Measurements from ENCODE around the gene CNTNAP3B. TPM values are rescaled to one million over a fixed set of nuclear protein-coding genes. Genes with fewer than 3 reads are reported as not detected.
"Not testable (repeated sequence)": the region's sequence is repeated elsewhere in the genome, so short reads cannot be mapped to it uniquely, and the experiment has no call there.

CNTNAP3B gene
- total RNA-seq, 1 experiment from 2014 or later, result 4.7 TPM

DNA sequence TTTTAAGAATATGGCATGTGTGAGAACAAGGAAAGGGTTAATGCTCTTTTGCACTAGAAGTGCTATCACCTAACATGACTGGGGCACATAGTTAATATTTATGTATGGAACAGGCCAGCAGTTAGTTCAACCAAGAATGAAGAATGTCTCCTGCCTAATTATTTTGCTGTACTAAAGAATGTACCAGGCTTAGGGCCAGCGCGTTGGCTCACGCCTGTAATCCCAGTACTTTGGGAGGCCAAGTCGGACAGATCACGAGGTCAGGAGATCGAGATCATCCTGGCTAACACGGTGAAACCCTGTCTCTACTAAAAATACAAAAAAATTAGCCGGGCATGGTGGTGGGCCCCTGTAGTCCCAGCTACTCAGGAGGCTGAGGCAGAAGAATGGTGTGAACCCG, 114.9 kb downstream of the CNTNAP3B start:
- not testable (repeated sequence) for H3K18ac ChIP-seq (ENCODE audit: insufficient read length, low read depth, low read length); H3K14ac ChIP-seq (ENCODE audit: insufficient read depth, low read length); H3K36me3 Mint-ChIP-seq (ENCODE audit: insufficient read depth in 1 of 3, low read depth in 3 of 3); H3K4me3 Mint-ChIP-seq; H3K79me1 ChIP-seq (ENCODE audit: insufficient read depth, low read depth, low read length, poor library complexity, severe bottlenecking); H3T11ph ChIP-seq (ENCODE audit: low read length); H2BK15ac ChIP-seq (ENCODE audit: low read depth, low read length); H3K4me2 ChIP-seq (ENCODE audit: insufficient read depth, insufficient read length, low read length); H3K27ac Mint-ChIP-seq; H3K27me3 Mint-ChIP-seq (ENCODE audit: low read depth); H3K4me1 Mint-ChIP-seq; H2BK120ac ChIP-seq (ENCODE audit: low read depth, low read length, poor library complexity, severe bottlenecking); H3K27ac ChIP-seq (ENCODE audit: insufficient read length, low read depth, low read length); H3K9me3 Mint-ChIP-seq; H3K27me3 ChIP-seq (ENCODE audit: insufficient read depth, low read length); H3K4me1 ChIP-seq (ENCODE audit: insufficient read depth, low read length); H3K23me2 ChIP-seq (ENCODE audit: insufficient read length, low read depth, low read length, poor library complexity, severe bottlenecking); DNase-seq; H3K4ac ChIP-seq (ENCODE audit: low read depth, low read length); H3K23ac ChIP-seq (ENCODE audit: insufficient read length, low read depth, low read length); H3K9me3 ChIP-seq (ENCODE audit: control insufficient read depth, low read depth, low read length); H4K5ac ChIP-seq (ENCODE audit: insufficient read length, low read depth, low read length); H2AFZ ChIP-seq (ENCODE audit: low read length); H2BK5ac ChIP-seq (ENCODE audit: insufficient read length, low read length); H2AK5ac ChIP-seq (ENCODE audit: insufficient read length, low read length); H4K20me1 ChIP-seq (ENCODE audit: control insufficient read depth, insufficient read depth, insufficient read length); H2BK12ac ChIP-seq (ENCODE audit: insufficient read length, low read depth, low read length); H4K91ac ChIP-seq (ENCODE audit: insufficient read length, low read depth, low read length); H4K8ac ChIP-seq (replicated peaks; ENCODE audit: insufficient read length, low read depth, low read length); H3K79me2 ChIP-seq (ENCODE audit: insufficient read depth, low read length); H2BK20ac ChIP-seq (ENCODE audit: low read depth, low read length, poor library complexity, severe bottlenecking); H3K9ac ChIP-seq (ENCODE audit: extremely low read depth, insufficient read length, low read length); H3K56ac ChIP-seq (ENCODE audit: insufficient read length, low read depth, low read length)
- no CpG with 5 or more reads among the region's 9 CpGs for WGBS (ENCODE audit: extremely low coverage, insufficient read length, low lambda C conversion rate)

DNA sequence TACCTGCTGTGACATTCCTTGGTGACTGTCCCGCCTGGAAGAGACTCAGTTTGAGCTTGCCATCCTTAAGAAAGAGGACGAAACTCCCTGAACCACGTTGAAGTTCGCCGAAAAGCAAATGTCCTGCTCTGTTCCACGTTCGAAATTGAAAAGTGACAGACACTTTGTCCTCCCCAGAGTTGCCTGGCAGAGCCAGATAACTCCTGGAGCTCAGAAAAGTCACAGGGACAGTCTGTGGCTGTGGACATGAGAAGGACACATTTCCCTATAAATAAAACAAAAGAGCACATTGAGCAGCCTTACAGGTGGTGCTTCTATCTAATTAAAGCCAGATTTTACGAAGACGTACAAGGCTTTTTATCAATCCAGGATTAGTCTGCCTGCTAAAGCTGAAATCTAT, 137.6 kb downstream of the CNTNAP3B start:
- no CpG with 5 or more reads among the region's 9 CpGs for WGBS (ENCODE audit: extremely low coverage, insufficient read length, low lambda C conversion rate)
- H2AFZ ChIP-seq (ENCODE audit: low read length); H4K20me1 ChIP-seq (ENCODE audit: control insufficient read depth, insufficient read depth, insufficient read length); H3K9me3 Mint-ChIP-seq; H3K27ac Mint-ChIP-seq; H3K27ac ChIP-seq (ENCODE audit: insufficient read length, low read depth, low read length); H2AK5ac ChIP-seq (ENCODE audit: insufficient read length, low read length); H3K18ac ChIP-seq (ENCODE audit: insufficient read length, low read depth, low read length); DNase-seq; H3K56ac ChIP-seq (ENCODE audit: insufficient read length, low read depth, low read length); H4K5ac ChIP-seq (ENCODE audit: insufficient read length, low read depth, low read length); H3K23me2 ChIP-seq (ENCODE audit: insufficient read length, low read depth, low read length, poor library complexity, severe bottlenecking); H4K91ac ChIP-seq (ENCODE audit: insufficient read length, low read depth, low read length); H3K14ac ChIP-seq (ENCODE audit: insufficient read depth, low read length); H3K79me2 ChIP-seq (ENCODE audit: insufficient read depth, low read length); H2BK120ac ChIP-seq (ENCODE audit: low read depth, low read length, poor library complexity, severe bottlenecking); H3K27me3 Mint-ChIP-seq (ENCODE audit: low read depth); H3K9ac ChIP-seq (ENCODE audit: extremely low read depth, insufficient read length, low read length); H3K27me3 ChIP-seq (ENCODE audit: insufficient read depth, low read length); H3K79me1 ChIP-seq (ENCODE audit: insufficient read depth, low read depth, low read length, poor library complexity, severe bottlenecking); H3K4me3 Mint-ChIP-seq; H4K8ac ChIP-seq (replicated peaks; ENCODE audit: insufficient read length, low read depth, low read length); H2BK20ac ChIP-seq (ENCODE audit: low read depth, low read length, poor library complexity, severe bottlenecking); H2BK15ac ChIP-seq (ENCODE audit: low read depth, low read length); H3K4ac ChIP-seq (ENCODE audit: low read depth, low read length); H3K23ac ChIP-seq (ENCODE audit: insufficient read length, low read depth, low read length); H3K36me3 Mint-ChIP-seq (ENCODE audit: insufficient read depth in 1 of 3, low read depth in 3 of 3); H3T11ph ChIP-seq (ENCODE audit: low read length); H3K9me3 ChIP-seq (ENCODE audit: control insufficient read depth, low read depth, low read length); H3K4me1 Mint-ChIP-seq; H2BK12ac ChIP-seq (ENCODE audit: insufficient read length, low read depth, low read length); H2BK5ac ChIP-seq (ENCODE audit: insufficient read length, low read length); H3K4me2 ChIP-seq (ENCODE audit: insufficient read depth, insufficient read length, low read length); H3K4me1 ChIP-seq (ENCODE audit: insufficient read depth, low read length): not testable (repeated sequence)
